ENCODE measurements around the gene ZNF93. TPM values are rescaled to one million over a fixed set of nuclear protein-coding genes. Genes with fewer than 3 reads are reported as not detected.
"Not testable (repeated sequence)": the region's sequence is repeated elsewhere in the genome, so short reads cannot be mapped to it uniquely, and the experiment has no call there.

The ZNF93 gene
- total RNA-seq, 1 donor from 2014 or later = 4.7 TPM

DNA sequence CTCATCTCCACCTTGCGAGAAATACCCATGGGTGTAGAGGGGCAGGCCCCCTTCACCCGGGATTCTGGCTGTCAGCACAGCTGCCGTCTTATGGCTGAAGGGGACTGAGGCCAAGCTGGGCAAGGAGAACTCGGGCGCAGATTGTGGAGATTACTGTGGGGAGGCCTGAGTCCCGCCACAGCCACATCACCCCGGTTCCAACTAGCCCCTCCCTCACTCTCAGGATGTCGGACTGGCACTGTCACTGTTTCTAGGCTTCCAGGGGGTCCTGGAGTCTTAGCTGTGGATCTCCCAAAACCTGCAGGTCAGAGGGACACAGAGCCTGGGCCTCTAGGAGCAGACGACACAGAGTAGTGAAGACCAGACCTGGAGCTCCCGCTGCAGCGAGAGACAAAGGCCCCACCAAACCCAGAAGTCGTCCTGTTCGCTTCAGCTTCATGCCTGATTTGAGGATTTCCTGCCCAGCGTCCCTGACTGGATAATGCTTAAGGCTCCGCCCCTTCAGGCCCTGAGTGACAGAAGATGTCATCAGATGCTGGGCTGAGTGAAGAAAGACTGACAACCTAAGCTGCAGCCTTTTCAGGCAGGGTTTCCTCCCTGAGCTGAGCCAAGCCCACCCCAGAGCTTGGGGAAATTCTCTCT, 55.8 kb downstream of the ZNF93 start:
- peak; percentile 62 for DNase-seq (ENCODE audit: extremely low spot score, unreplicated experiment)

DNA sequence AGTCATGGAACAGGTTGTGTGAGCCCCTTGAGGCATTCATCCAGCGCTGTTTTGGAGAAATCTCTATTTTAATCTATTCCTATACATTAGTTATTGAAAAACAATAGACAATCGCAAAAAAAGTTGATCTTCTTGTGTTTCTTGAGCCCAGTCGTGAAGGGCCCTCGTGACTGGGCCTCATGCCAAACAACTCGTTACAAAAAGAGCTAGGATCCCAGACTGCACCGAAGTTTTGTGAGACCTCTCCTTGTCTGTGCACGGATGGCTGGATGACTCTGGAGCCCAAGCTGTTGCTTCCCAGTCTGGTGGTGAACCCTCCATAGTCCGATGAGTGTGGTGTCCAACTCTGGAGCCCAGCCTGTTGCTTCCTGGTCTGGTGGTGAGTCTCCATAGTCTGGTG, 57.0 kb downstream of the ZNF93 start:
- peaks cover 20% of the 10 kb centered on the region for H3K9me3 Mint-ChIP-seq (ENCODE audit: unreplicated experiment)
- DNase-seq (ENCODE audit: extremely low spot score, unreplicated experiment) = peak; percentile 38
- not testable (repeated sequence) for H3K27me3 Mint-ChIP-seq (ENCODE audit: unreplicated experiment); H3K4me1 Mint-ChIP-seq (ENCODE audit: unreplicated experiment); H3K27ac Mint-ChIP-seq (ENCODE audit: unreplicated experiment); H3K36me3 Mint-ChIP-seq (ENCODE audit: unreplicated experiment); H3K4me3 Mint-ChIP-seq (ENCODE audit: unreplicated experiment)

More for the DNA sequence above, 55.8 kb downstream of the ZNF93 start:
- Mint-ChIP-seq H3K4me3 (ENCODE audit: unreplicated experiment) (no peak overlapping the region), H3K27me3 (ENCODE audit: unreplicated experiment) (no peaks in the 10 kb centered on the region), H3K9me3 (ENCODE audit: unreplicated experiment) (peaks cover 20% of the 10 kb centered on the region), H3K36me3 (ENCODE audit: unreplicated experiment) (no peaks in the 10 kb centered on the region), H3K27ac (ENCODE audit: unreplicated experiment) (no peak overlapping the region), H3K4me1 (ENCODE audit: unreplicated experiment) (no peaks in the 10 kb centered on the region)
- TF ChIP-seq, protein P1, sequence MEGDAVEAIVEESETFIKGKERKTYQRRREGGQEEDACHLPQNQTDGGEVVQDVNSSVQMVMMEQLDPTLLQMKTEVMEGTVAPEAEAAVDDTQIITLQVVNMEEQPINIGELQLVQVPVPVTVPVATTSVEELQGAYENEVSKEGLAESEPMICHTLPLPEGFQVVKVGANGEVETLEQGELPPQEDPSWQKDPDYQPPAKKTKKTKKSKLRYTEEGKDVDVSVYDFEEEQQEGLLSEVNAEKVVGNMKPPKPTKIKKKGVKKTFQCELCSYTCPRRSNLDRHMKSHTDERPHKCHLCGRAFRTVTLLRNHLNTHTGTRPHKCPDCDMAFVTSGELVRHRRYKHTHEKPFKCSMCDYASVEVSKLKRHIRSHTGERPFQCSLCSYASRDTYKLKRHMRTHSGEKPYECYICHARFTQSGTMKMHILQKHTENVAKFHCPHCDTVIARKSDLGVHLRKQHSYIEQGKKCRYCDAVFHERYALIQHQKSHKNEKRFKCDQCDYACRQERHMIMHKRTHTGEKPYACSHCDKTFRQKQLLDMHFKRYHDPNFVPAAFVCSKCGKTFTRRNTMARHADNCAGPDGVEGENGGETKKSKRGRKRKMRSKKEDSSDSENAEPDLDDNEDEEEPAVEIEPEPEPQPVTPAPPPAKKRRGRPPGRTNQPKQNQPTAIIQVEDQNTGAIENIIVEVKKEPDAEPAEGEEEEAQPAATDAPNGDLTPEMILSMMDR (IDR thresholded peaks at IDR 0.05) = no peak

DNA sequence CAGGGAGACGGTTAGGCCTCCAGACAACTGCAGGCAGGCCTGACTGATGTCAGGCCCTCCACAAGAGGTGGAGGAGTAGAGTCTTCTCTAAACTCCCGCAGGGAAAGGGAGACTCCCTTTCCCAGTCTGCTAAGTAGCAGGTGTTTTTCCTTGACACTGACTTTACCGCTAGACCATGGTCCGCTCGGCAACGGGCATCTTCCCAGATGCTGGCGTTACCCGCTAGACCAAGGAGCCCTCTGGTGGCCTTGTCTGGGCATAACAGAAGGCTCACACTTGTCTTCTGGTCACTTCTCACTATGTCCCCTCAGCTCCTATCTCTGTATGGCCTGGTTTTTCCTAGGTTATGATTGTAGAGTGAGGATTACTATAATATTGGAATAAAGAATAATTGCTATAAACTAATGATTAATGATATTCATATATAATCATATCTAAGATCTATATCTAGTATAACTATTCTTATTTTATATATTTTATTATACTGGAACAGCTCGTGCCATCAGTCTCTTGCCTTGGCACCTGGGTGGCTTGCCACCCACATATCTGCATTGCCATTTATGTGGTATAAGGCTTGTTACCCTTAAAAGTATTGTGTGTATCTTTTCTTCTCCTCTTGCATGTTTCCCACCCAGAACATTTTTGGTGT, 58.5 kb downstream of the ZNF93 start:
- H3K27ac Mint-ChIP-seq (ENCODE audit: unreplicated experiment); H3K4me1 Mint-ChIP-seq (ENCODE audit: unreplicated experiment); H3K27me3 Mint-ChIP-seq (ENCODE audit: unreplicated experiment); H3K4me3 Mint-ChIP-seq (ENCODE audit: unreplicated experiment); H3K36me3 Mint-ChIP-seq (ENCODE audit: unreplicated experiment): not testable (repeated sequence)
- peaks cover 23% of the 10 kb centered on the region for H3K9me3 Mint-ChIP-seq (ENCODE audit: unreplicated experiment)
- TF ChIP-seq, protein P1 (IDR thresholded peaks at IDR 0.05) = peak; percentile 76
- peak; percentile 87 for DNase-seq (ENCODE audit: extremely low spot score, unreplicated experiment)

DNA sequence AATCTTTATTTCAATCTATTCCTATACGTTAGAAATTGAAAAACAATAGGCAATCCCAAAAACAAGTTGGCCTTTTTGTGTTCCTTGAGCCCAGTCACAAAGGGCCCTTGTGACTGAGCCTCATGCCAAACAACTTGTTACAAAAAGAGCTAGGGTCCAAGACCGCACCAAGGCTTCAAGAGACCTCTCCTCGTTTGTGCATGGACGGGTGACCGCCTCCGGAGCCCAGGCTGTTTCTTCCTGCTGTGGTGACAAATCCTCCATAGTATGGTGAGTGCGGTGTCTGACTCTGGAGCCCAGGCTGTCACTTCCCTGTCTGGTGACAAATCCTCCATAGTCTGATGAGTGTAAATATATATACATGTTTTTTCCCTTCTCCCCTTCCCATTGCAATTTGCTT, 63.7 kb downstream of the ZNF93 start:
- Mint-ChIP-seq H3K4me3 (ENCODE audit: unreplicated experiment) (no peak overlapping the region), H3K36me3 (ENCODE audit: unreplicated experiment) (no peaks in the 10 kb centered on the region), H3K9me3 (ENCODE audit: unreplicated experiment) (peaks cover 43% of the 10 kb centered on the region), H3K4me1 (ENCODE audit: unreplicated experiment) (no peaks in the 10 kb centered on the region), H3K27me3 (ENCODE audit: unreplicated experiment) (no peaks in the 10 kb centered on the region), H3K27ac (ENCODE audit: unreplicated experiment) (no peak overlapping the region)
- DNase-seq (ENCODE audit: extremely low spot score, unreplicated experiment) = peak; percentile 81
- TF ChIP-seq, protein P1 (IDR thresholded peaks at IDR 0.05) = no peak

DNA sequence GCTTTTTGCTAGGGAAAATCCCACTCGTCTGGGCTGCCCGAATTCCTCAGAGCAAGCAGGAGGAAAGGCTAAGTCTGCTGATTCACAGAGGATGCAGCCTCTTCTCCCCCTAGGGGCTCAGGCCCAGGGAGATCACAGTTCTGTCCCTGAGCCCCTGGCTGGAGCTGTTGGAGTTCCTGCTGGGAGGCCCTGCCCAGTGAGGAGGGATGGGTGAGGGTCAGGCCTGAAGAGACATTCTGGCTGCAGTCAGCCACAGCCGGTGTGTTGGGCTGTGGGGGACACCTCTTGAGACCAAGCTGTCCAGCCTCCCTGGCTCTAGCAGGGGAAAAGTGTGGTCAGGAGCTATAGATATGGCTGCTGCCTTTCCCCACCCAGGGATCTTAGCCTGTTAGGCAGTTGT, 65.4 kb downstream of the ZNF93 start:
- H3K9me3 Mint-ChIP-seq (ENCODE audit: unreplicated experiment) = peaks cover 50% of the 10 kb centered on the region
- H3K4me1 Mint-ChIP-seq (ENCODE audit: unreplicated experiment); H3K27ac Mint-ChIP-seq (ENCODE audit: unreplicated experiment); H3K36me3 Mint-ChIP-seq (ENCODE audit: unreplicated experiment); H3K4me3 Mint-ChIP-seq (ENCODE audit: unreplicated experiment); H3K27me3 Mint-ChIP-seq (ENCODE audit: unreplicated experiment): not testable (repeated sequence)
- peak; percentile 57 for DNase-seq (ENCODE audit: extremely low spot score, unreplicated experiment)

DNA sequence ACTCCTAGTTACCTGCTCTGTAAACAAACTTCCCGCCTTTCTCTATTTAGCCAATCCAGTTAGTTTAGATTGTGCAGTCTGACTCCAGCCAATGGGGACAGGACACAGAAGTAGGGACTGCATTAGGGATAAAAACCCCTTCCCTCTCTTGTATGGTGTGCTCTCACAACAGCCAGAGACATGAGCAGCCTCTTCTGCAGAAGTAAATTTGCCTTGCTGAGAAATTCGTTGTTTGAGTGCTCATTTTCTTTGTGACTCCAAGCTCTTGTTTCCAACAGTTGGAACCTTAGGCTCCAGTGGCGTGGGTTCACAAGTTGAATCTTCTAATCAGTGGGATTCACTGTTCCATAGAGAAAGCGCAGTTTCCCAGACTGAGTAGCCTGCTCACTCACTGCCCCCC, 66.1 kb downstream of the ZNF93 start:
- Mint-ChIP-seq H3K27ac (ENCODE audit: unreplicated experiment) (no peak overlapping the region), H3K4me3 (ENCODE audit: unreplicated experiment) (no peak overlapping the region), H3K27me3 (ENCODE audit: unreplicated experiment) (no peaks in the 10 kb centered on the region), H3K9me3 (ENCODE audit: unreplicated experiment) (peaks cover 54% of the 10 kb centered on the region), H3K36me3 (ENCODE audit: unreplicated experiment) (peaks cover 2% of the 10 kb centered on the region), H3K4me1 (ENCODE audit: unreplicated experiment) (no peaks in the 10 kb centered on the region)
- peak; percentile 42 for DNase-seq (ENCODE audit: extremely low spot score, unreplicated experiment)
- TF ChIP-seq, protein P1 (IDR thresholded peaks at IDR 0.05) = no peak
